Neural cell (in vitro differentiated cells): ENCODE data around the gene BMERB1. TPM values are rescaled to one million over a fixed set of nuclear protein-coding genes. Genes with fewer than 3 reads are reported as not detected.

ENCODE experiments used
- H2AFZ ChIP-seq: fragments of 200-600, 300-800 bp; sonication (generic), shearing (Covaris generic); 2 replicates; pipeline ENCODE4 v1.6.0; 2014; ENCODE audit warnings: low read depth, mild to moderate bottlenecking, antibody characterized with exemption, low read length, moderate library complexity
- H3F3A ChIP-seq: fragments of 200-600 bp; shearing (Covaris generic); 2 replicates; pipeline ENCODE4 v1.6.1; 2016; ENCODE audit warnings: mild to moderate bottlenecking, moderate library complexity, mixed read lengths, antibody characterized with exemption, low read length; ENCODE audit not compliant: insufficient read depth, poor library complexity, severe bottlenecking
- H3K27ac ChIP-seq: fragments of 200-600, 300-800 bp; sonication (generic), shearing (Covaris generic); 2 replicates; pipeline ENCODE4 v1.5.1; 2014; ENCODE audit warnings: mild to moderate bottlenecking, low read length, moderate library complexity
- H3K27me3 ChIP-seq: fragments of 300-800, 200-600 bp; sonication (generic), shearing (Covaris generic); 2 replicates; pipeline ENCODE4 v1.6.0; 2014; ENCODE audit warnings: mild to moderate bottlenecking, low read depth, low read length, moderate library complexity; ENCODE audit not compliant: insufficient read depth
- H3K36me3 ChIP-seq: fragments of 300-800, 200-600 bp; sonication (generic), shearing (Covaris generic); 2 replicates; pipeline ENCODE4 v1.5.1; 2014; ENCODE audit warnings: mild to moderate bottlenecking, antibody characterized with exemption, low read length, moderate library complexity; ENCODE audit not compliant: insufficient read depth
- H3K4me2 ChIP-seq: fragments of 300-800, 200-600 bp; sonication (generic), shearing (Covaris generic); 2 replicates; pipeline ENCODE4 v1.6.0; 2014; ENCODE audit warnings: mild to moderate bottlenecking, low read length
- H3K4me3 ChIP-seq: fragments of 300-800, 200-600 bp; sonication (generic), shearing (Covaris generic); 2 replicates; pipeline ENCODE4 v1.5.1; 2014; ENCODE audit warnings: mild to moderate bottlenecking, low read length, moderate library complexity
- H3K79me2 ChIP-seq: fragments of 200-600 bp; shearing (Covaris generic); replicated peaks from 2 replicates; pipeline ENCODE4 v1.6.0; 2014; ENCODE audit warnings: mild to moderate bottlenecking, low read length, moderate library complexity; ENCODE audit not compliant: insufficient read depth
- H3K9ac ChIP-seq: fragments of 300-800, 200-600 bp; sonication (generic), shearing (Covaris generic); 2 replicates; pipeline ENCODE4 v1.6.1; 2016; ENCODE audit warnings: mild to moderate bottlenecking, low read length, mixed read lengths
- H3K9me2 ChIP-seq: fragments of 200-600 bp; shearing (Covaris generic); 2 replicates; pipeline ENCODE4 v1.6.1; 2016; ENCODE audit warnings: mild to moderate bottlenecking, low read length, mixed read lengths; ENCODE audit not compliant: insufficient read depth
- H3K9me3 ChIP-seq: fragments of 200-600, 300-800 bp; sonication (generic), shearing (Covaris generic); 2 replicates; pipeline ENCODE4 v1.6.1; 2016; ENCODE audit warnings: mild to moderate bottlenecking, mixed run types, low read length, moderate library complexity, mixed read lengths
- H4K20me1 ChIP-seq: fragments of 200-600 bp; shearing (Covaris generic); 2 replicates; pipeline ENCODE4 v1.6.1; 2016; ENCODE audit warnings: mild to moderate bottlenecking, mixed run types; ENCODE audit not compliant: insufficient read depth
- CTCF ChIP-seq: fragments of 450-650 bp; IDR thresholded peaks from 2 replicates; pipeline ENCODE4 v1.5.1; 2014; ENCODE audit warnings: antibody characterized with exemption, mild to moderate bottlenecking, moderate library complexity; ENCODE audit not compliant: poor library complexity, severe bottlenecking
- EP300 ChIP-seq: fragments of 450-650 bp; conservative IDR thresholded peaks from 2 replicates; pipeline ENCODE4 v1.6.1; 2014; ENCODE audit warnings: antibody characterized with exemption, mild to moderate bottlenecking, moderate library complexity; ENCODE audit not compliant: poor library complexity, severe bottlenecking
- EZH2 ChIP-seq: fragments of 200-600, 300-800 bp; shearing (Covaris generic), sonication (generic); IDR thresholded peaks from 2 replicates; pipeline ENCODE4 v1.6.1; 2014; ENCODE audit warnings: antibody characterized with exemption, low read length, borderline replicate concordance, mild to moderate bottlenecking; ENCODE audit not compliant: insufficient read depth, poor library complexity, severe bottlenecking
- MXI1 ChIP-seq: fragments of 450-650 bp; conservative IDR thresholded peaks from 2 replicates; pipeline ENCODE4 v1.6.1; 2014; ENCODE audit warnings: antibody characterized with exemption, mild to moderate bottlenecking; ENCODE audit not compliant: poor library complexity, severe bottlenecking
- POLR2AphosphoS5 ChIP-seq: IDR thresholded peaks from 2 replicates; pipeline ENCODE4 v1.6.1; 2012
- RAD21 ChIP-seq: fragments of 450-650 bp; conservative IDR thresholded peaks from 2 replicates; pipeline ENCODE4 v1.6.1; 2014; ENCODE audit warnings: antibody characterized with exemption, mild to moderate bottlenecking, moderate library complexity
- REST ChIP-seq: IDR thresholded peaks from 2 replicates; pipeline ENCODE4 v1.6.1; 2012; ENCODE audit warnings: borderline replicate concordance
- SMC3 ChIP-seq: fragments of 450-650 bp; conservative IDR thresholded peaks from 2 replicates; pipeline ENCODE4 v1.6.1; 2014; ENCODE audit warnings: antibody characterized with exemption, mild to moderate bottlenecking, moderate library complexity; ENCODE audit not compliant: poor library complexity
- TAF1 ChIP-seq: IDR thresholded peaks from 2 replicates; pipeline ENCODE4 v1.6.1; 2012; ENCODE audit warnings: low read depth
- polyA plus RNA-seq: library from polyadenylated mRNA; depleted of rRNA; stranded (reverse); fragments of >200 nt; gene quantifications from 2 replicates; pipeline ENCODE4 v1.2.3, GENCODE V29; 2014

BMERB1 gene
- polyA plus RNA-seq, 1 donor from 2014 or later = 149 TPM

DNA sequence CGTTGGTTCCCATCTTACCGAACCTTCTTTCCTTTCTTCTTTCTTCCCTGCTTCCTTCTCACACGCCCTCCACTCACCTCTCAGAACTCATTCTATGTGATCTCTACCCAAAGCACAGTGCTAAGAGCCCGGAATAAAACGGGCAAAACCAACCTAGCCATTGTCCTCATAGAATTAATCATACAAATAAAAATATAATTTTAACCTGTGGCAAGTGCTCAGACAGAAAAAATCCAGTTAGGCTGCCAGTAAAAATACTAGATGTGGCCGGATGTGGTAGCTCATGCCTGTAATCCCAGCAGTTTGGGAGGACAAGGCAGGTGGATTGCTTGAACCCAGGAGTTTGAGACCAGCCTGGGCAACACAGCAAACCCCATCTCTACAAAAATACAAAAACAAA, 27.0 kb downstream of the BMERB1 start:
- Histone ChIP-seq H3K9me2 (no peaks in the 10 kb centered on the region), H3K9me3 (no peaks in the 10 kb centered on the region), H3K9ac (no peak overlapping the region), H3K79me2 (peaks cover 4% of the 10 kb centered on the region), H3K36me3 (no peaks in the 10 kb centered on the region), H2AFZ (no peak overlapping the region), H4K20me1 (no peaks in the 10 kb centered on the region), H3K4me3 (no peak overlapping the region), H3K27ac (no peak overlapping the region), H3K4me2 (no peak overlapping the region), H3F3A (no peaks in the 10 kb centered on the region), H3K27me3 (no peaks in the 10 kb centered on the region)
- TF ChIP-seq RAD21 = no peak

DNA sequence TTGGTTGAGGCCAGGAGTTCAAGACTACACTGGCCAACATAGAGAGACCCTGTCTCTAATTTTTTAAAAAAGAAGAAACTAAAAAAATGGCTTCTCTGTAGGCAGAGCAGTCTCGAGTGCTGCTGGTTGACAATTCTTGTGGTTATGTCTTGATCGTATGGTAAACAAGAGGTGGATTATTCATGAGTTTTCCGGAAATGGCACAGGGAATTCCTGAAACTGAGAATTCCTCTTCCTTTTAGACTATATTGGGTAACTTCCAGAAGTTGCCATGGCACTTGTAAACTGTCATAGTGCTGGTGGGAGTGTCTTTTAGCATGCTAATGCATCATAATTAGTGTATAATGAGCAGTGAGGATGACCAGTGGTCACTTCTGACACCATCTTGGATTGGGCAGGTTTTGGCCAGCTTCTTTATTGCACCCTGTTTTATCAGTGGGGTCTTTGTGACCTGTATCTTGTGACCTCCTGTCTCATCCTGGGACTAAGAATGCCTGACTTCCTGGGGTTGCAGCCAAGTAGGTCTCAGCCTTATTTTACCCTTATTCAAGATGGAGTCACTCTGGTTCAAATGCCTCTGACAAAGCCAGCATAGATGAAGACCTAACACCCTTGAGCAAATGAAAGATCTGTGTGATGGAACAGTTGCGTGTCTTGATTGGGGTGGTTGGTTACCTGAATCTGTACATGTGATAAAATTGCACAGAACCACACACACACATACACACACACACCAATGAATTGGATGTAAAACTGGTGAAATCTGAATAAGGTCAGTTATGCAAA, 30.2 kb downstream of the BMERB1 start:
- Histone ChIP-seq H3K27ac (no peak overlapping the region), H3K79me2 (no peaks in the 10 kb centered on the region), H2AFZ (no peak overlapping the region), H3K9me2 (no peaks in the 10 kb centered on the region), H3K9me3 (no peaks in the 10 kb centered on the region), H3K4me3 (no peak overlapping the region), H3K36me3 (no peaks in the 10 kb centered on the region), H3K9ac (no peak overlapping the region), H3K27me3 (no peaks in the 10 kb centered on the region), H3F3A (no peaks in the 10 kb centered on the region), H3K4me2 (no peak overlapping the region), H4K20me1 (no peaks in the 10 kb centered on the region)
- TF ChIP-seq EP300 = no peak
- TF ChIP-seq EZH2 = no peak
- TF ChIP-seq TAF1 = no peak
- no peak for TF ChIP-seq POLR2AphosphoS5
- no peak for TF ChIP-seq SMC3
- no peak for TF ChIP-seq MXI1
- TF ChIP-seq RAD21 = no peak
- TF ChIP-seq REST = no peak
- no peak for TF ChIP-seq CTCF

DNA sequence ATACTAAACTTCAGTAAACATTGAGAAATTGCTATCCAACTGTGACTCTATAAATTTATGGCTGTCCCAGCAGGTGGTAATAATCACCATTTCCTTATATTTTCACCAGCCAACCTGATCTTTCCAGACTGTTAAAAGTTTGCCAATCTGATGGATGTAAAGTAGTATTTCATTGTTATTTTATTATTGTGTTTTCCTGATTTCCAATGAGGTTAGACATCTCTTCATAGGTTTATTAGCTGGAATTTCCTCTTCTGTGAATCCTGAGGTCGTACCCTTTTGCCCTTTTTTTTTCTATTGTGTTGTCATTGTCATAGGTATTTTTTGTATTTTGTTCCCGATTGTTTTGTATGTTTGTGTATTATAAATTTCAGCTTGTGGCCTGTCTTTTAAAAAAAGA, 31.7 kb downstream of the BMERB1 start:
- Histone ChIP-seq H3K79me2 (peaks cover 3% of the 10 kb centered on the region), H3K4me3 (no peak overlapping the region), H3K27ac (no peak overlapping the region), H3K4me2 (no peak overlapping the region), H3K9ac (no peak overlapping the region), H2AFZ (no peak overlapping the region), H3K36me3 (no peaks in the 10 kb centered on the region), H3K27me3 (no peaks in the 10 kb centered on the region), H3K9me2 (no peaks in the 10 kb centered on the region), H3K9me3 (no peaks in the 10 kb centered on the region), H3F3A (no peaks in the 10 kb centered on the region), H4K20me1 (no peaks in the 10 kb centered on the region)
- TF ChIP-seq TAF1 (no peak), EZH2 (no peak), SMC3 (no peak), RAD21 (no peak), MXI1 (no peak), REST (no peak), EP300 (no peak), CTCF (no peak), POLR2AphosphoS5 (no peak)
